DND-41 (cell line): ENCODE measurements around the gene LARP6.

Source experiments
- CTCF ChIP-seq: IDR thresholded peaks from 2 replicates; pipeline ENCODE4 v1.5.1; 2012; ENCODE audit warnings: borderline replicate concordance, low read length, moderate library complexity, mild to moderate bottlenecking; ENCODE audit not compliant: poor library complexity, severe bottlenecking; ENCODE audit errors: extremely low read depth
- EZH2 ChIP-seq: IDR thresholded peaks from 3 replicates; pipeline ENCODE4 v1.6.1; 2012; ENCODE audit warnings: borderline replicate concordance, low read depth, mild to moderate bottlenecking, moderate library complexity, low read length, inconsistent platforms; ENCODE audit not compliant: severe bottlenecking

- TF ChIP-seq CTCF (no peak), EZH2 (no peak)
These were observed 36.7 kb downstream of the LARP6 start for GRCh38 chr15:70817266-70817665.
